Uterus (tissue), 4 donors: ENCODE results near the gene ABCB6. TPM values are rescaled to one million over a fixed set of nuclear protein-coding genes. Genes with fewer than 3 reads are reported as not detected.

ENCODE experiments used
- DNase-seq, 2 donors: peaks; one replicate each; pipeline ENCODE4 v3.0.0-alpha.2; 2019 to 2020
- H3K27ac ChIP-seq, 2 donors: fragments of 200-600 bp; sonication (generic); 1 replicate in 1 of 2; 2 replicates in 1 of 2; pipeline ENCODE4 v1.5.1; 2016 to 2018
- H3K27me3 ChIP-seq, 2 donors: fragments of 200-600 bp; sonication (generic); one replicate each; pipeline ENCODE4 v1.5.1; 2018 to 2019; ENCODE audit warnings: control low read depth in 1 of 2
- H3K36me3 ChIP-seq, 2 donors: fragments of 200-600 bp; sonication (generic); one replicate each; pipeline ENCODE4 v1.5.1; 2019; ENCODE audit warnings: control low read depth in 1 of 2
- H3K4me1 ChIP-seq, 2 donors: fragments of 200-600 bp; sonication (generic); one replicate each; pipeline ENCODE4 v1.5.1; 2018 to 2019; ENCODE audit warnings: control low read depth in 1 of 2
- H3K4me3 ChIP-seq, 2 donors: fragments of 200-600 bp; sonication (generic); 1 replicate in 1 of 2; 2 replicates in 1 of 2; pipeline ENCODE4 v1.5.1; 2018 to 2019; ENCODE audit warnings: mild to moderate bottlenecking in 1 of 2
- H3K9me3 ChIP-seq, 2 donors: fragments of 200-600 bp; sonication (generic); one replicate each; pipeline ENCODE4 v1.5.1; 2019; ENCODE audit warnings: control low read depth in 1 of 2
- POLR2A ChIP-seq, 2 donors: fragments of 450-650 bp; IDR thresholded peaks; one replicate each; pipeline ENCODE4 v1.6.1; 2016; ENCODE audit warnings: antibody characterized with exemption in 2 of 2, mild to moderate bottlenecking in 1 of 2, moderate library complexity in 1 of 2
- intact Hi-C: fragments of 100-400 bp; cut with DNase I; formaldehyde crosslinking; loops from one replicate; pipeline ENCODE4 v1.15.1; 2023; ENCODE audit warnings: low total_unique reads
- total RNA-seq, 4 donors: library from RNA; depleted of rRNA in 3 of 4; stranded (reverse); fragments of >200 nt in 3 of 4; gene quantifications; one replicate each; pipeline versions ENCODE4 v1.1.0 to v1.2.4, GENCODE V29; 2014 to 2023
- TF ChIP-seq, protein P1 (sequence below), 4 experiments: fragments of 200-600 bp in 2 of 4; fragments of 450-650 bp in 2 of 4; sonication (generic) in 2 of 4; IDR thresholded peaks; one replicate each; pipeline ENCODE4 v1.5.1; 2016 to 2019; ENCODE audit warnings: antibody characterized with exemption in 4 of 4, mild to moderate bottlenecking in 2 of 4, moderate library complexity in 1 of 4
- donor health status: DM: yes; HTN: yes; CAD: no.

Gene ABCB6
- total RNA-seq, 4 donors from 2014 or later, result 7.1 to 37.6 (median 27.7) TPM

GRCh38 chr2:219181531-219181930 lies 37.2 kb downstream of the ABCB6 start:
- Histone ChIP-seq H3K9me3 (no peaks in the 10 kb centered on the region), H3K27ac (no peak overlapping the region), H3K27me3 (no peaks in the 10 kb centered on the region), H3K4me1 (peaks cover 0 to 7% of the 10 kb centered on the region in 2 donors), H3K36me3 (no peaks in the 10 kb centered on the region), H3K4me3 (no peak overlapping the region)
- intact Hi-C loops, result loop anchor here (5.0 kb wide), 1 partner anchor 36 kb away; the partner anchor contains the start of gene ABCB6
- DNase-seq, result no peak
- TF ChIP-seq POLR2A (IDR thresholded peaks at IDR 0.05), result no peak
- TF ChIP-seq, protein P1, sequence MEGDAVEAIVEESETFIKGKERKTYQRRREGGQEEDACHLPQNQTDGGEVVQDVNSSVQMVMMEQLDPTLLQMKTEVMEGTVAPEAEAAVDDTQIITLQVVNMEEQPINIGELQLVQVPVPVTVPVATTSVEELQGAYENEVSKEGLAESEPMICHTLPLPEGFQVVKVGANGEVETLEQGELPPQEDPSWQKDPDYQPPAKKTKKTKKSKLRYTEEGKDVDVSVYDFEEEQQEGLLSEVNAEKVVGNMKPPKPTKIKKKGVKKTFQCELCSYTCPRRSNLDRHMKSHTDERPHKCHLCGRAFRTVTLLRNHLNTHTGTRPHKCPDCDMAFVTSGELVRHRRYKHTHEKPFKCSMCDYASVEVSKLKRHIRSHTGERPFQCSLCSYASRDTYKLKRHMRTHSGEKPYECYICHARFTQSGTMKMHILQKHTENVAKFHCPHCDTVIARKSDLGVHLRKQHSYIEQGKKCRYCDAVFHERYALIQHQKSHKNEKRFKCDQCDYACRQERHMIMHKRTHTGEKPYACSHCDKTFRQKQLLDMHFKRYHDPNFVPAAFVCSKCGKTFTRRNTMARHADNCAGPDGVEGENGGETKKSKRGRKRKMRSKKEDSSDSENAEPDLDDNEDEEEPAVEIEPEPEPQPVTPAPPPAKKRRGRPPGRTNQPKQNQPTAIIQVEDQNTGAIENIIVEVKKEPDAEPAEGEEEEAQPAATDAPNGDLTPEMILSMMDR (IDR thresholded peaks at IDR 0.05), result no peak

DNA sequence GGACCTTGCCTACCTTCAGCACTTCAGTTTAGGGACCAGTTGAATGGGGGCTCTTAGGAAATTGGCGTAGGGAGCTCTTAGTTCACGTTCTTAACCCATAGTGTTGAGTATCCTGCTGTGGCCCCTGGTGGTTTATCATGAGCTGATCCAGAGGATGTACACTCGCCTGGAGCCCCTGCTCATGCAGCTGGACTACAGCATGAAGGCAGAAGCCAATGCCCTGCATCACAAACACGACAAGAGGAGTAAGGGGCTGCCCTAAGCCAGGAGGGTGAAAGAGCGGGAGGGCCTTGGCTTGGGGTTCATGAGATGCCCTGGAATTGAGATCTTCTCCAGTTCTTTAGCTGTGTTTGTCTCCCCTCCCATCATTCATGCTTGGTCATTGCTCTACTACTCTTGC lies 37.8 kb downstream of the ABCB6 start:
- Histone ChIP-seq H3K4me3 (no peak overlapping the region), H3K4me1 (peaks cover 0 to 7% of the 10 kb centered on the region in 2 donors), H3K9me3 (no peaks in the 10 kb centered on the region), H3K27me3 (no peaks in the 10 kb centered on the region), H3K36me3 (no peaks in the 10 kb centered on the region), H3K27ac (no peak overlapping the region)
- intact Hi-C loops, result loop anchor here (5.0 kb wide), 1 partner anchor 36 kb away; the partner anchor contains the start of gene ABCB6
- no peak for TF ChIP-seq POLR2A (IDR thresholded peaks at IDR 0.05)
- TF ChIP-seq, protein P1 (IDR thresholded peaks at IDR 0.05), result no peak
- DNase-seq, result no peak

DNA sequence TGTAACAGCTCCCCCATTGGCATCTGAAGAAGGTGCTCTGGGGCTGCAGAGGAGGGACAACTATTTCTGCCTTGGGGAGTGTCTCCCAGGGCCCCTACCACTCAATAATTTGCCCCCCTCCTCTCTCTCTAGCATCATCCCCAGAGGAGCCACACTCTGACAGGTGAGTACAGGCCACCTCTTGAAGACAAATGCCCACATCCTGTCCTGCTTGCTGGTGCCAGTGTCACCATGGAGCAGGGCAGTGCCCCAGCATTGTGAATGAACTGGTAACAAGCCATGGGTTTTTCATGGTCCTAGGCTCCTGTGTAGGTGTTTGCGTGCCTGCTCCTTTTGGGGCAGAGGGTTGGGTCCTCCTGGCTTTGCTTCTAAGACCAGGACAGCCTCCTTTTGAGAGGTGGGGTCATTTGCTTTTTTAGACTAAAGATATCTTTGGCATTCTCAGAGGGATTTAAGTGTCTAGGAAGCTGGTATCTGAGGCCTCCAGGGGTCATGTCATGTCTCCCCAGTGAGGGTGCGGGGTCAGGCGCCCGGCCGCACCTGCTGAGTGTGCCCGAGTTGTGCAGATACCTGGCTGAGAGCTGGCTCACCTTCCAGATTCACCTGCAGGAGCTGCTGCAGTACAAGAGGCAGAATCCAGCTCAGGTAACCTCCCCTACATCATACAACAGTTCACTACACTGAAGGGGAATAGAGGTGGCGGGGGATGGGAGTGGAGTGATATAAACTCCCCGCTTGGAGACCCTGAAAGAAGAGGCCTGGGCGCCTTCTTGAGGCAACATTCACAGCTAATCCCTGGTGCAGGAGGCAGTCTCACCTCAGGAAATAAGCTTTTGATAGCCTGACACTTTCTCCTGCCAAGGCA lies 38.9 kb downstream of the ABCB6 start:
- no peak overlapping the region for H3K27ac ChIP-seq
- H3K4me3 ChIP-seq, result no peak overlapping the region
- H3K36me3 ChIP-seq, result no peaks in the 10 kb centered on the region
- no peaks in the 10 kb centered on the region for H3K9me3 ChIP-seq
- no peaks in the 10 kb centered on the region for H3K27me3 ChIP-seq
- no peak for TF ChIP-seq POLR2A (IDR thresholded peaks at IDR 0.05)
- TF ChIP-seq, protein P1 (IDR thresholded peaks at IDR 0.05), result no peak
- DNase-seq, result no peak
- peaks cover 0 to 7% of the 10 kb centered on the region in 2 donors for H3K4me1 ChIP-seq
- intact Hi-C loops, result loop anchor here (5.0 kb wide), 1 partner anchor 37 kb away; the partner anchor contains the start of gene ABCB6

DNA sequence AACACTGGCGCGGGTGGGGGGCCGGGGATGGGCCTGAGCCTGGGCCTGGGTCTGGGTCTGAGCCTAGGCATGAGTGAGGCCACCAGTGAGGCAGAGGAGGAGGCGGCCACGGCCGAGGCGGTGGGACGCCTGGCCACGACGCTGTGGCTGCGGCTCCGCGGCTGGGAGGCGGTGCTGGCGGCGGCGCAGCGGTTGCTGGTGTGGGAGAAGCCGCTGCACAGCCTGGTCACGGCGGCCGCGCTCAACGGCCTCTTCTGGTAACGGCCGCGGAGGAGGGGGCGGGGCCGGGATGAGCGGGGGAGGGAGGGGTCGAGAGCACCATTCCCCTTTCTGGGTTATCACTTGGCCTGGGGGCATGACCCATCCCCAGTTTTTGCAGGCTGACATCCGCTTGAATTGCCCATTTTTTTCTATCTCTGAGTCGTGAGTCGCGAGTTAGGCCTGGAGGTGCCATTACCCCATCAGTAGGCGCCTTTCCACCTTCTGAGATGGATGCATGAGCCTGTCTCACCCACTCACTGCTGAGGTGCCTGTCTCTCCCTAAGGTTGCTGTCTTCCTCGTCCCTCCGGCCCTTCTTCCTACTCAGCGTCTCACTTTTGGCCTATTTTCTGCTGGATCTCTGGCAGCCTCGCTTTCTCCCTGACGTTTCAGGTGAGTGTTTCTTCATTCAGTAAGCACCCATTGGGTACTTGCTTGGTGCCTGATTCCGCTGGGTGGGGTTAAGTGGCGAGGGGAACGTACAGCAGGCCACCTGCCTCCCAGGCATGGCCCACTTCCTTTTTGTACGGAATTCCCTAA lies 40.2 kb downstream of the ABCB6 start:
- peak in 1 of 2 donors; percentile 49 for DNase-seq
- intact Hi-C loops, result no loop called here
- H3K4me1 ChIP-seq, result peaks cover 0 to 7% of the 10 kb centered on the region in 2 donors
- H3K36me3 ChIP-seq, result no peaks in the 10 kb centered on the region
- H3K27me3 ChIP-seq, result no peaks in the 10 kb centered on the region
- H3K27ac ChIP-seq, result peak overlapping the region; percentile 97 to 98
- TF ChIP-seq, protein P1 (IDR thresholded peaks at IDR 0.05), result no peak
- TF ChIP-seq POLR2A (IDR thresholded peaks at IDR 0.05), result no peak
- H3K4me3 ChIP-seq, result peak overlapping the region; percentile 82 to 83
- H3K9me3 ChIP-seq, result no peaks in the 10 kb centered on the region
